Naive thymus-derived CD8-positive, alpha-beta T cell (primary cell): ENCODE results near the gene CYP4V2. TPM values are rescaled to one million over a fixed set of nuclear protein-coding genes. Genes with fewer than 3 reads are reported as not detected.
"Not testable (repeated sequence)": the region's sequence is repeated elsewhere in the genome, so short reads cannot be mapped to it uniquely, and the experiment has no call there.

Source experiments
- ATAC-seq, 2 donors: fragments of 150-1000 bp; cut with Tn5 transposase in 1 of 2; sonication (Bioruptor Pico), chemical (Tn5 transposase) in 1 of 2; 1 replicate in 1 of 2; 2 replicates in 1 of 2; pipeline ENCODE4 v1.10.0; 2021; ENCODE audit warnings: mild to moderate bottlenecking in 2 of 2, moderate library complexity in 2 of 2
- POLR2A ChIA-PET: fragments of 350-600 bp; sonication (Branson Sonifier 250); formaldehyde crosslinking; loops from one replicate; lab custom pipeline; 2021; ENCODE audit warnings: antibody characterized with exemption; lab: Charles Lee
- DNase-seq, 10 donors: peaks; one replicate each; pipeline versions ENCODE4 v3.0.0 to v3.0.0-alpha.2; 2020 to 2022
- H3K27ac Mint-ChIP-seq, 10 donors: one replicate each; pipeline ENCODE4 v1.8.0; 2020 to 2022; ENCODE audit warnings: mild to moderate bottlenecking in 10 of 10, mixed read lengths in 10 of 10, moderate library complexity in 4 of 10, inconsistent platforms in 1 of 10
- H3K27me3 Mint-ChIP-seq, 5 donors: one replicate each; pipeline ENCODE4 v1.8.0; 2021 to 2022; ENCODE audit warnings: mixed read lengths in 5 of 5
- H3K36me3 Mint-ChIP-seq, 3 donors: one replicate each; pipeline ENCODE4 v1.8.0; 2020 to 2022; ENCODE audit warnings: mixed read lengths in 3 of 3, mild to moderate bottlenecking in 2 of 3, inconsistent platforms in 1 of 3
- H3K4me1 Mint-ChIP-seq, 4 donors: one replicate each; pipeline ENCODE4 v1.8.0; 2021 to 2022; ENCODE audit warnings: mixed read lengths in 4 of 4
- H3K4me3 Mint-ChIP-seq, 10 donors: one replicate each; pipeline ENCODE4 v1.8.0; 2020 to 2022; ENCODE audit warnings: mild to moderate bottlenecking in 10 of 10, mixed read lengths in 10 of 10, moderate library complexity in 6 of 10, inconsistent platforms in 1 of 10
- H3K9me3 Mint-ChIP-seq, 9 donors: one replicate each; pipeline ENCODE4 v1.8.0; 2020 to 2022; ENCODE audit warnings: mixed read lengths in 9 of 9, mild to moderate bottlenecking in 3 of 9, inconsistent platforms in 1 of 9, moderate library complexity in 1 of 9
- polyA plus RNA-seq, 3 donors: library from polyadenylated mRNA; unstranded; fragments of 300-500 nt; fragmentation: Illumina TruSeq; gene quantifications; one replicate each; pipeline ENCODE4 v1.2.3, GENCODE V29; 2021
- total RNA-seq, 8 experiments: library from RNA in 2 of 8; stranded (reverse) in 2 of 8; gene quantifications; one replicate each; pipeline ENCODE4 v1.2.3 and lab custom pipeline; 2021 to 2026

The CYP4V2 gene
- total and polyA plus RNA-seq, 5 experiments from 2014 or later: 19.3 to 30.3 (median 28.4) TPM

GRCh38 chr4:186241616-186242015 is 50.2 kb downstream of the CYP4V2 start:
- Mint-ChIP-seq H3K9me3 (peaks cover 0 to 12% (median 5%) of the 10 kb centered on the region in 9 donors), H3K4me3 (no peak overlapping the region), H3K27me3 (peaks cover 0 to 11% (median 0%) of the 10 kb centered on the region in 5 donors), H3K36me3 (peaks cover 0 to 18% (median 3%) of the 10 kb centered on the region in 3 donors), H3K27ac (peak overlapping the region in 1 of 10 donors; percentile 11), H3K4me1 (no peaks in the 10 kb centered on the region)
- POLR2A ChIA-PET: no interaction called here
- no peak for DNase-seq
- no peak for ATAC-seq

GRCh38 chr4:186242031-186242430 is 50.7 kb downstream of the CYP4V2 start:
- H3K4me1 Mint-ChIP-seq: not testable (repeated sequence)

GRCh38 chr4:186243331-186243730 is 52.0 kb downstream of the CYP4V2 start:
- DNase-seq (no peak), ATAC-seq (no peak)
- Mint-ChIP-seq H3K27ac (no peak overlapping the region), H3K4me1 (no peaks in the 10 kb centered on the region), H3K9me3 (peaks cover 0 to 14% (median 5%) of the 10 kb centered on the region in 9 donors), H3K4me3 (no peak overlapping the region), H3K36me3 (peaks cover 0 to 15% (median 3%) of the 10 kb centered on the region in 3 donors), H3K27me3 (peaks cover 0 to 11% (median 0%) of the 10 kb centered on the region in 5 donors)
- POLR2A ChIA-PET: no interaction called here

More at GRCh38 chr4:186242031-186242430, 50.7 kb downstream of the CYP4V2 start:
- Mint-ChIP-seq H3K27me3 (peaks cover 0 to 11% (median 0%) of the 10 kb centered on the region in 5 donors), H3K9me3 (peaks cover 0 to 14% (median 5%) of the 10 kb centered on the region in 9 donors), H3K27ac (peak overlapping the region in 1 of 10 donors; percentile 11), H3K36me3 (peaks cover 0 to 18% (median 3%) of the 10 kb centered on the region in 3 donors)
- POLR2A ChIA-PET, ATAC-seq, DNase-seq, H3K4me3 Mint-ChIP-seq: not testable (repeated sequence)

GRCh38 chr4:186244835-186245234 is 53.5 kb downstream of the CYP4V2 start:
- no peaks in the 10 kb centered on the region for H3K4me1 Mint-ChIP-seq
- peaks cover 0 to 11% (median 0%) of the 10 kb centered on the region in 5 donors for H3K27me3 Mint-ChIP-seq
- POLR2A ChIA-PET: no interaction called here
- DNase-seq (no peak), ATAC-seq (no peak)
- H3K27ac Mint-ChIP-seq: no peak overlapping the region
- H3K9me3 Mint-ChIP-seq: peaks cover 0 to 14% (median 5%) of the 10 kb centered on the region in 9 donors
- H3K4me3 Mint-ChIP-seq: no peak overlapping the region
- peaks cover 0 to 11% (median 3%) of the 10 kb centered on the region in 3 donors for H3K36me3 Mint-ChIP-seq

GRCh38 chr4:186247062-186247752 is 55.8 kb downstream of the CYP4V2 start:
- DNase-seq, ATAC-seq, POLR2A ChIA-PET, H3K27ac Mint-ChIP-seq, H3K4me1 Mint-ChIP-seq, H3K4me3 Mint-ChIP-seq, H3K27me3 Mint-ChIP-seq: not testable (repeated sequence)
- Mint-ChIP-seq H3K36me3 (peaks cover 11 to 20% (median 11%) of the 10 kb centered on the region in 3 donors), H3K9me3 (peaks cover 0 to 14% (median 5%) of the 10 kb centered on the region in 9 donors)

- no peak for DNase-seq
- peaks cover 0 to 14% (median 5%) of the 10 kb centered on the region in 9 donors for H3K9me3 Mint-ChIP-seq
- no peak overlapping the region for H3K4me3 Mint-ChIP-seq
- peaks cover 11 to 23% (median 11%) of the 10 kb centered on the region in 3 donors for H3K36me3 Mint-ChIP-seq
- peaks cover 0 to 8% (median 0%) of the 10 kb centered on the region in 5 donors for H3K27me3 Mint-ChIP-seq
- H3K27ac Mint-ChIP-seq: no peak overlapping the region
- ATAC-seq: no peak
- H3K4me1 Mint-ChIP-seq: no peaks in the 10 kb centered on the region
- POLR2A ChIA-PET: no interaction called here
Measured at GRCh38 chr4:186248643-186249042, 57.3 kb downstream of the CYP4V2 start.

- Mint-ChIP-seq H3K4me1 (no peaks in the 10 kb centered on the region), H3K4me3 (no peak overlapping the region), H3K36me3 (peaks cover 11 to 26% (median 11%) of the 10 kb centered on the region in 3 donors), H3K9me3 (peaks cover 0 to 14% (median 5%) of the 10 kb centered on the region in 9 donors), H3K27ac (no peak overlapping the region), H3K27me3 (peaks cover 0 to 8% (median 0%) of the 10 kb centered on the region in 5 donors)
- ATAC-seq: no peak
- DNase-seq: no peak
- POLR2A ChIA-PET: no interaction called here
Measured at GRCh38 chr4:186249785-186250754, 58.7 kb downstream of the CYP4V2 start.

- H3K27ac Mint-ChIP-seq: no peak overlapping the region
- peaks cover 0 to 11% (median 5%) of the 10 kb centered on the region in 9 donors for H3K9me3 Mint-ChIP-seq
- ATAC-seq: no peak
- no peak overlapping the region for H3K4me3 Mint-ChIP-seq
- POLR2A ChIA-PET: no interaction called here
- H3K36me3 Mint-ChIP-seq: peaks cover 8 to 27% (median 11%) of the 10 kb centered on the region in 3 donors
- H3K27me3 Mint-ChIP-seq: peaks cover 0 to 8% (median 0%) of the 10 kb centered on the region in 5 donors
- DNase-seq: no peak
- H3K4me1 Mint-ChIP-seq: no peaks in the 10 kb centered on the region
Measured at GRCh38 chr4:186250760-186251159, 59.4 kb downstream of the CYP4V2 start.

- no peaks in the 10 kb centered on the region for H3K9me3 Mint-ChIP-seq
- no peak for DNase-seq
- H3K4me1 Mint-ChIP-seq: peaks cover 0 to 1% (median 0%) of the 10 kb centered on the region in 4 donors
- no peak overlapping the region for H3K27ac Mint-ChIP-seq
- H3K36me3 Mint-ChIP-seq: peaks cover 10 to 26% (median 11%) of the 10 kb centered on the region in 3 donors
- no peak for ATAC-seq
- no peaks in the 10 kb centered on the region for H3K27me3 Mint-ChIP-seq
- POLR2A ChIA-PET: no interaction called here
- no peak overlapping the region for H3K4me3 Mint-ChIP-seq
Measured at GRCh38 chr4:186255122-186255521, 63.8 kb downstream of the CYP4V2 start.

- POLR2A ChIA-PET: no interaction called here
- Mint-ChIP-seq H3K36me3 (peaks cover 0 to 15% (median 2%) of the 10 kb centered on the region in 3 donors), H3K27ac (no peak overlapping the region), H3K9me3 (no peaks in the 10 kb centered on the region), H3K4me1 (peaks cover 0 to 2% (median 0%) of the 10 kb centered on the region in 4 donors), H3K4me3 (no peak overlapping the region), H3K27me3 (peaks cover 0 to 8% (median 5%) of the 10 kb centered on the region in 5 donors)
- ATAC-seq: no peak
- DNase-seq: no peak
Measured at GRCh38 chr4:186258216-186258811, 66.9 kb downstream of the CYP4V2 start.

GRCh38 chr4:186260117-186260503 is 68.7 kb downstream of the CYP4V2 start:
- POLR2A ChIA-PET: no interaction called here
- ATAC-seq (no peak), DNase-seq (no peak)
- Mint-ChIP-seq H3K36me3 (peaks cover 0 to 11% (median 2%) of the 10 kb centered on the region in 3 donors), H3K4me1 (peaks cover 0 to 2% (median 0%) of the 10 kb centered on the region in 4 donors), H3K27me3 (peaks cover 3 to 16% (median 5%) of the 10 kb centered on the region in 5 donors), H3K9me3 (no peaks in the 10 kb centered on the region), H3K27ac (no peak overlapping the region), H3K4me3 (no peak overlapping the region)
